HG03159 (cell line): ENCODE results near the gene ZFPM1.
"Not testable (repeated sequence)": the region's sequence is repeated elsewhere in the genome, so short reads cannot be mapped to it uniquely, and the experiment has no call there.

Experiments
- ATAC-seq: cut with Tn5 transposase; IDR thresholded peaks from one replicate; pipeline ENCODE4 v1.9.1; 2021; ENCODE audit warnings: mild to moderate bottlenecking, moderate library complexity; ENCODE audit not compliant: unreplicated experiment

Gene ZFPM1

GRCh38 chr16:88510091-88510994 lies 57.3 kb downstream of the ZFPM1 start:
- no peak for ATAC-seq

GRCh38 chr16:88511060-88511459 lies 58.0 kb downstream of the ZFPM1 start:
- no peak for ATAC-seq

- no peak for ATAC-seq
Measured at GRCh38 chr16:88511906-88512305, 58.8 kb downstream of the ZFPM1 start.

- no peak for ATAC-seq
Measured at GRCh38 chr16:88512728-88513696, 59.9 kb downstream of the ZFPM1 start.

GRCh38 chr16:88514070-88514469 lies 61.0 kb downstream of the ZFPM1 start:
- no peak for ATAC-seq

GRCh38 chr16:88514526-88515232 lies 61.6 kb downstream of the ZFPM1 start:
- no peak for ATAC-seq

- no peak for ATAC-seq
Measured at GRCh38 chr16:88515371-88515770, 62.3 kb downstream of the ZFPM1 start.

- no peak for ATAC-seq
Measured at GRCh38 chr16:88515925-88516594, 63.0 kb downstream of the ZFPM1 start.

GRCh38 chr16:88516601-88517061 lies 63.6 kb downstream of the ZFPM1 start:
- ATAC-seq: no peak

- not testable (repeated sequence) for ATAC-seq
Measured at GRCh38 chr16:88517208-88517774, 64.2 kb downstream of the ZFPM1 start.

- not testable (repeated sequence) for ATAC-seq
Measured at GRCh38 chr16:88518411-88519111, 65.5 kb downstream of the ZFPM1 start.

GRCh38 chr16:88519240-88519639 lies 66.2 kb downstream of the ZFPM1 start:
- ATAC-seq: no peak

GRCh38 chr16:88519938-88520653 lies 67.0 kb downstream of the ZFPM1 start:
- ATAC-seq: no peak

GRCh38 chr16:88521674-88522073 lies 68.6 kb downstream of the ZFPM1 start:
- no peak for ATAC-seq

- no peak for ATAC-seq
Measured at GRCh38 chr16:88522276-88522949, 69.3 kb downstream of the ZFPM1 start.

GRCh38 chr16:88523309-88524161 lies 70.5 kb downstream of the ZFPM1 start:
- ATAC-seq: no peak

- ATAC-seq: no peak
Measured at GRCh38 chr16:88524274-88524972, 71.3 kb downstream of the ZFPM1 start.
